Astrocyte (in vitro differentiated cells and primary cell): Measurements from ENCODE around the gene CDCA4. TPM values are rescaled to one million over a fixed set of nuclear protein-coding genes. Genes with fewer than 3 reads are reported as not detected.
A peak's percentile ranks its signal among the peaks of the same experiment; 100 is the strongest.
"Not testable (repeated sequence)": the region's sequence is repeated elsewhere in the genome, so short reads cannot be mapped to it uniquely, and the experiment has no call there.

Source experiments
- DNase-seq: peaks from one replicate; pipeline ENCODE4 v3.0.0-alpha.2; 2010; ENCODE audit warnings: low read depth
- FAIRE-seq: peaks from 2 replicates; lab custom pipeline; 2011; peaks lifted over from hg19 to GRCh38; lab: Jason Lieb, UNC
- H2AFZ ChIP-seq: 2 replicates; pipeline ENCODE4 v1.6.0; 2012; ENCODE audit warnings: low read depth, low read length, inconsistent platforms
- H3K27ac ChIP-seq: 2 replicates; pipeline ENCODE4 v1.5.1; 2011; ENCODE audit warnings: low read depth, low read length, inconsistent platforms
- H3K27me3 ChIP-seq: 2 replicates; pipeline ENCODE4 v1.6.0; 2011; ENCODE audit warnings: low read length, inconsistent platforms; ENCODE audit not compliant: insufficient read depth
- H3K36me3 ChIP-seq: 2 replicates; pipeline ENCODE4 v1.5.1; 2011; ENCODE audit warnings: low read length, inconsistent platforms; ENCODE audit not compliant: insufficient read depth
- H3K4me1 ChIP-seq: 2 replicates; pipeline ENCODE4 v1.5.1; 2011; ENCODE audit warnings: low read length, inconsistent platforms; ENCODE audit not compliant: insufficient read depth
- H3K4me2 ChIP-seq: 2 replicates; pipeline ENCODE4 v1.6.0; 2012; ENCODE audit warnings: low read length, inconsistent platforms
- H3K4me3 ChIP-seq: 2 replicates; pipeline ENCODE4 v1.5.1; 2011; ENCODE audit warnings: low read depth, mild to moderate bottlenecking, low read length, inconsistent platforms; ENCODE audit not compliant: insufficient read depth
- H3K79me2 ChIP-seq: 2 replicates; pipeline ENCODE4 v1.6.0; 2012; ENCODE audit warnings: mild to moderate bottlenecking, low read length, inconsistent platforms; ENCODE audit not compliant: insufficient read depth
- H3K9ac ChIP-seq: 2 replicates; pipeline ENCODE4 v1.6.0; 2012; ENCODE audit warnings: mild to moderate bottlenecking, low read length, inconsistent platforms
- H3K9me3 ChIP-seq: 2 replicates; pipeline ENCODE4 v1.5.1; 2012; ENCODE audit warnings: low read depth, mild to moderate bottlenecking, low read length, inconsistent platforms; ENCODE audit not compliant: insufficient read depth
- H4K20me1 ChIP-seq: 2 replicates; pipeline ENCODE4 v1.6.0; 2012; ENCODE audit warnings: low read length, inconsistent platforms; ENCODE audit not compliant: insufficient read depth
- H3K27ac Mint-ChIP-seq: one replicate; pipeline ENCODE4 v1.8.0; 2021; ENCODE audit warnings: mild to moderate bottlenecking, mixed read lengths; ENCODE audit not compliant: unreplicated experiment
- H3K27me3 Mint-ChIP-seq: one replicate; pipeline ENCODE4 v1.8.0; 2021; ENCODE audit warnings: low read depth, mixed read lengths; ENCODE audit not compliant: unreplicated experiment
- H3K36me3 Mint-ChIP-seq: one replicate; pipeline ENCODE4 v1.8.0; 2021; ENCODE audit warnings: low read depth, mixed read lengths; ENCODE audit not compliant: unreplicated experiment
- H3K4me1 Mint-ChIP-seq: one replicate; pipeline ENCODE4 v1.8.0; 2021; ENCODE audit warnings: low read depth, mixed read lengths; ENCODE audit not compliant: unreplicated experiment
- H3K4me3 Mint-ChIP-seq: one replicate; pipeline ENCODE4 v1.8.0; 2021; ENCODE audit warnings: mild to moderate bottlenecking, moderate library complexity, mixed read lengths; ENCODE audit not compliant: unreplicated experiment
- H3K9me3 Mint-ChIP-seq: one replicate; pipeline ENCODE4 v1.8.0; 2021; ENCODE audit warnings: mild to moderate bottlenecking, mixed read lengths; ENCODE audit not compliant: unreplicated experiment
- CTCF ChIP-seq: IDR thresholded peaks from 2 replicates; pipeline ENCODE4 v1.5.1; 2011; ENCODE audit warnings: low read depth, mild to moderate bottlenecking, inconsistent platforms, low read length, moderate library complexity; ENCODE audit not compliant: insufficient read depth
- EZH2 ChIP-seq: IDR thresholded peaks from 2 replicates; pipeline ENCODE4 v1.6.1; 2012; ENCODE audit warnings: mild to moderate bottlenecking, low read length, inconsistent platforms; ENCODE audit not compliant: insufficient read depth
- total RNA-seq: library from RNA; stranded (reverse); gene quantifications from 2 replicates; pipeline ENCODE4 v1.2.1, GENCODE V29; 2021

CDCA4 gene
- total RNA-seq, 1 donor from 2014 or later, result 11.3 TPM

GRCh38 chr14:105029402-105029801 lies 8.5 kb upstream of the CDCA4 start:
- no peak for TF ChIP-seq CTCF
- Histone ChIP-seq H3K4me3 (no peak overlapping the region), H3K27ac (no peak overlapping the region), H3K36me3 (no peaks in the 10 kb centered on the region), H3K27me3 (no peaks in the 10 kb centered on the region), H3K79me2 (peaks cover 9% of the 10 kb centered on the region), H4K20me1 (peaks cover 2% of the 10 kb centered on the region), H2AFZ (no peak overlapping the region), H3K9me3 (no peaks in the 10 kb centered on the region), H3K4me2 (no peak overlapping the region), H3K4me1 (peaks cover 43% of the 10 kb centered on the region), H3K9ac (no peak overlapping the region)
- Mint-ChIP-seq H3K4me1 (peaks cover 20% of the 10 kb centered on the region), H3K4me3 (no peak overlapping the region), H3K36me3 (peaks cover 3% of the 10 kb centered on the region), H3K27ac (no peak overlapping the region), H3K9me3 (peaks cover 6% of the 10 kb centered on the region), H3K27me3 (no peaks in the 10 kb centered on the region)
- FAIRE-seq (no peak), DNase-seq (no peak)

- H3K9me3 ChIP-seq, result no peaks in the 10 kb centered on the region
- no peaks in the 10 kb centered on the region for H3K27me3 ChIP-seq
- Mint-ChIP-seq H3K36me3 (no peaks in the 10 kb centered on the region), H3K9me3 (peaks cover 3% of the 10 kb centered on the region), H3K4me3 (no peak overlapping the region), H3K27ac (peak overlapping the region; percentile 83), H3K27me3 (no peaks in the 10 kb centered on the region), H3K4me1 (peaks cover 25% of the 10 kb centered on the region)
- TF ChIP-seq EZH2, result no peak
- no peak for TF ChIP-seq CTCF
- no peaks in the 10 kb centered on the region for H3K36me3 ChIP-seq
- H3K79me2 ChIP-seq, result no peaks in the 10 kb centered on the region
- no peak overlapping the region for H3K4me3 ChIP-seq
- DNase-seq, result no peak
- H3K27ac ChIP-seq, result peak overlapping the region; percentile 87
- H3K4me1 ChIP-seq, result peaks cover 51% of the 10 kb centered on the region
- peak overlapping the region; percentile 39 for H2AFZ ChIP-seq
- H4K20me1 ChIP-seq, result no peaks in the 10 kb centered on the region
- H3K4me2 ChIP-seq, result peak overlapping the region; percentile 6
- no peak for FAIRE-seq
- H3K9ac ChIP-seq, result peak overlapping the region; percentile 32
Observed at GRCh38 chr14:105028251-105028927, 7.5 kb upstream of the CDCA4 start.

- H3K27ac Mint-ChIP-seq, H3K36me3 ChIP-seq, H3K27me3 ChIP-seq, H3K4me3 ChIP-seq, H3K27me3 Mint-ChIP-seq, FAIRE-seq, H3K79me2 ChIP-seq, H3K9me3 ChIP-seq, H3K9me3 Mint-ChIP-seq, H2AFZ ChIP-seq, H3K36me3 Mint-ChIP-seq, DNase-seq, H4K20me1 ChIP-seq, H3K4me3 Mint-ChIP-seq: not testable (repeated sequence)
- Histone ChIP-seq H3K27ac (peak overlapping the region; percentile 87), H3K9ac (peak overlapping the region; percentile 32), H3K4me1 (peaks cover 54% of the 10 kb centered on the region), H3K4me2 (peak overlapping the region; percentile 6)
- peaks cover 25% of the 10 kb centered on the region for H3K4me1 Mint-ChIP-seq
Observed at GRCh38 chr14:105027718-105028117, 6.8 kb upstream of the CDCA4 start.
